MG63 (cell line): Measurements from ENCODE around the gene RILP. TPM values are rescaled to one million over a fixed set of nuclear protein-coding genes. Genes with fewer than 3 reads are reported as not detected.

Experiments used
- DNase-seq: peaks from one replicate; pipeline ENCODE4 v3.0.0-alpha.2; 2020
- H3K27me3 ChIP-seq: fragments of 250-450 bp; sonication (Bioruptor Pico); 2 replicates; pipeline ENCODE4 v1.5.1; 2020; ENCODE audit warnings: mild to moderate bottlenecking, moderate library complexity
- H3K36me3 ChIP-seq: fragments of 250-450 bp; sonication (Bioruptor Pico); 2 replicates; pipeline ENCODE4 v1.5.1; 2020; ENCODE audit warnings: mild to moderate bottlenecking, moderate library complexity
- H3K4me3 ChIP-seq: fragments of 250-450 bp; sonication (Bioruptor Pico); 2 replicates; pipeline ENCODE4 v1.5.1; 2020; ENCODE audit warnings: mild to moderate bottlenecking, moderate library complexity
- H3K9me3 ChIP-seq: fragments of 250-450 bp; sonication (Bioruptor Pico); 2 replicates; pipeline ENCODE4 v1.5.1; 2020; ENCODE audit warnings: mild to moderate bottlenecking, moderate library complexity
- total RNA-seq: library from RNA; depleted of rRNA; stranded (reverse); fragments of >200 nt; shearing (Covaris generic); gene quantifications from 2 replicates; pipeline ENCODE4 v1.2.3, GENCODE V29; 2014; ENCODE audit warnings: low replicate concordance

The RILP gene
- total RNA-seq, 1 experiment from 2014 or later, result 4.6 TPM

DNA sequence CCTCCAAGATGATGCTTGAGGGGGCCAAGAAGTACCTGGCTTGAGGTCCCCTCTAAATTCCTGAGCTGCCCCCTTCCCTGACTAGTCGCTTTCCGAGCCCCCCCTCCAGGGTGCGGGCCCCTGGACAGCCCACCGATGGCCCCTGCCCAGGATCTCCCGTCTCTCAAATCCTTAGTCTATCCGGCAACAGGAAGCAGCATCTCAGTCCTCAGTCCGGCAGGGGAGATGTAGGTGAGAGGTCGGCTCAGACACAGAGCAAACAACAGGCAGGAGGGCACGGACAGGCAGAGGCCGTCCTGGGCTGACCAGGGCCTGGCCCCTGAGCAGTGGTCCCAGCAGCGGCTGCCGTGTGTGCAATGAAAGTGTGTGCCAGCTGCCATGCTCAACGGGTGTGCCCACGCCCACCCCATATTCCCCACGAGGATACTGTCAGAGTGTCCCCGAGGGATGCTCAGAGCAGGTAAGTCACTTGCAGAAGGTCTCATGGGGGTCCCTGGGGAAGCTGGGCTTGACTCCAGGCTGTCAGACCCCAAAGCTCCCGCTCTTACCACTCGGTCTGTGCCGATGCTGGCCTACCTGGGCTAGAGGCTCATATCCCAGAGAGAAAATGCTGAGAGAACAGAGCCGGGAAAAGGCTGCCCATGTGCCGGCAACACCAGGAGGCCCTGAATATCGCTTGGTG lies 28.3 kb downstream of the RILP start:
- Histone ChIP-seq H3K27me3 (no peaks in the 10 kb centered on the region), H3K36me3 (no peaks in the 10 kb centered on the region), H3K9me3 (no peaks in the 10 kb centered on the region), H3K4me3 (no peak overlapping the region)
- no peak for DNase-seq

DNA sequence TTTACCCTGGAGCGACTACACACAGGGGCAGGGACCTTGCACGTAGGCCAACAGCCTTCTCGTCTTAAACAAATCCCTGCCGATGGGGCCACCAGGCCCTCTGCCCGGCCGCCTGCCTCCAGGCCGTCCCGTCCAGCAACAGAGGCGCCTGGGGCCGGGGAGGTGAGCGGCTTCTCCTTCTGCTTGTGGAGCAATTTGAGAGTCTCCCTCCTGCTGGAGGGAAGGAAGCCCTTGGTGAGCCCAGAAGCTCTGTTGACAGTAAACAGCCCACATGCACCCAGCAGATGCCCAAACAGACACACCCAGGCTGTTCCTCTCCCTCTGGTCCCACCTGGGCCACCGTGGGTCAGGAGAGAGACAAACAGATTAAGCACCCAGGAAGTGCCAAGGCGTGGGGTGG lies 29.2 kb downstream of the RILP start:
- no peaks in the 10 kb centered on the region for H3K27me3 ChIP-seq
- H3K36me3 ChIP-seq, result no peaks in the 10 kb centered on the region
- no peak overlapping the region for H3K4me3 ChIP-seq
- DNase-seq, result no peak
- no peaks in the 10 kb centered on the region for H3K9me3 ChIP-seq

DNA sequence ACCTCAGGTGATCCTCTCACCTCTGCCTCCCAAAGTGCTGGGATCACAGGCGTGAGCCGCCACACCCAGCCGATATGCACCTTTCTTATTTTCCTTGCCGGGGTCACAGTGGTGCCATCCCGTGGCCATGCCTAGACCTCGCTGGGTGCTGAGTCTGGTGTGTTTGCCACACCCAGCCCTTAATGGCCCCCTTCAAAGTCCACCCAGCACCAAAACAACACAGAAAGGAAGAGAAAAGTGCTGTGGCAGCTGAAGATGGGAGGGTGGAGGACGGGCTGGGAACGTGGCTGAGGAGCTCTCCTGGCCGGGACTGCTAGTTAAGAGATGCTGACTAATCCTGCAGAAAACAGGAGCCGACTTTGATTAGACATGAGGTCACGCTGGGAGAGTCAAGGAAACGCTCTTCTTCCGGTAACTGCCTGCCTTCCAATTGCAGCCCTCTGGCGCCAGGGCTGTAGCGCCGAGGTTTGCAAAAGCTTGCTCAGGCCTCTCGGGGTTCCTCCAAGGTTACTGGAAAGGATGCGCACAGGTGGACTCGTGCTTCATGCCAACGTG lies 32.0 kb downstream of the RILP start:
- Histone ChIP-seq H3K27me3 (no peaks in the 10 kb centered on the region), H3K36me3 (no peaks in the 10 kb centered on the region), H3K9me3 (no peaks in the 10 kb centered on the region), H3K4me3 (no peak overlapping the region)
- peak; percentile 68 for DNase-seq

DNA sequence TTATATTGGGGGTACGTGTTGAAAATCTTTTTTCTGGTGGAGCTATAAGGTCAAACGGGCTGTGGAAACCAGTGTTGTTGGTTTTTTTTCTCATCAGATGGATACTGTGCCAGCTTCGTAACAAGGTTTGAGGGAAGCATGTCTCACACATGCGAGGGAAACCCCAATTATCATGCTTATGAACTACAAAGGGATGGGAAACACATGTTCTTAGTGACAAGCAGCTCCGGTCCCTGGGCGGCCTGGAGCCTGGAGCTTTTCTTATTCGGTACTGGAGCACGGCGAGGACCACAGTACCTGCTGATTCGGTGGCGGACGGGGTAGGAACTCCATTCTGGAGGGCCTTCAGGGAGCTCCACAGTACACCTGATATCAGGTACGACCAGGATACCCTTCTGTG lies 33.6 kb downstream of the RILP start:
- no peak for DNase-seq
- no peaks in the 10 kb centered on the region for H3K27me3 ChIP-seq
- no peaks in the 10 kb centered on the region for H3K9me3 ChIP-seq
- no peaks in the 10 kb centered on the region for H3K36me3 ChIP-seq
- H3K4me3 ChIP-seq, result no peak overlapping the region

DNA sequence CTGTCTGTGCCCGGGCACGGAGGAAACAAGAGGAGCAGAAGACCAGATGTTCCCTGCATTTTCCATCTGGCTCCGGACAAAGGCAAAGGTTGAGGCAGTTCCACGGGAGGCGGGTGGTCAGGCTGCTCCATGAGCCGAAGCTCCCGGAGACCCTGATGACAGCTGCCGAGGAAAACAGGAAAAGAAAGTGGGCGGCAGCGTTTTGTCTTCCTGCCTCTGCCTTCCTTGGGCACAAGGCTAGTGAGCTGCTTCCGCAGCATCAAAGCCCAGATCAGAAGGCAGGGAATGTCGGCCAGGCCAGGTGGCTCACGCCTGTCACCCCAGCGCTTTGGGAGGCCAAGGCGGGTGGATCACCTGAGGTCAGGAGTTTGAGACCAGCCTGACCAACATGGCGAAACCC lies 37.3 kb downstream of the RILP start:
- H3K9me3 ChIP-seq, result no peaks in the 10 kb centered on the region
- H3K4me3 ChIP-seq, result no peak overlapping the region
- no peak for DNase-seq
- no peaks in the 10 kb centered on the region for H3K36me3 ChIP-seq
- no peaks in the 10 kb centered on the region for H3K27me3 ChIP-seq

DNA sequence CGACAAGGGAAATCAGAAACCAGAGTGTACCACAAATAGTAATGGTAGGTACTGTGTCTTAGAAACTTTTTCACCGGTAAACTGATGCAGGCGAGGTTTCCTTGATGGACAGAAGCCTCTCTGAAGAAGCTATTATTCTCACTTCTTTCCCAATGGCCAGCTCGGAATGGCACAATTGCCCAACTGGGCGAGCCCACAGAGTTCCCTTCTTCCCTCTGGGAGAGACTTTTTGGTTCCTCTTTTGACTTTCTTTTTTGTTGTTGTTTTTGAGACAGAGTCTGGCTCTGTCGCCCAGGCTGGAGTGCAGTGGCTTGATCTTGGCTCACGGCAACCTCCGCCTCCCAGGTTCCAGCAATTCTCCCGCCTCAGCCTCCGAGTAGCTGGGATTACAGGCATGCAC lies 38.0 kb downstream of the RILP start:
- Histone ChIP-seq H3K27me3 (no peaks in the 10 kb centered on the region), H3K4me3 (no peak overlapping the region), H3K36me3 (no peaks in the 10 kb centered on the region), H3K9me3 (no peaks in the 10 kb centered on the region)
- DNase-seq, result no peak

DNA sequence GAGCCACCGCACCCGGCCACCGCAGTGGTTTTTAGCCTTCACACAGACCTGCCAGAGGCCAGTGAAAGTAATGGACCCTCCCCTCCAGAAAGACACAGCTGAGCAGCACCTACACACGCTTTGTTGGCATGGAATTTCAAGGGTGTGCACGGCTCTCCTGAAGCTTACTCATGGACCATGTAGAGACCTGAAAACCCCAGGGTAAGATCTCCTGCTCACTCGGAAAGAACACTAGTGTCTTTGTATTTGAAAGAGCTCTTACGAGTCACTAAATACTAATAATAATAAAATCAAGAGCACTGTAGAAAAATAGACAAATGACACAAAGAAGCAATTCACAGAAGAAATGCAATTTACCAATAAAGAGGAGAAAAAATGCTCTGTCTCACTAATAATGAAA lies 41.0 kb downstream of the RILP start:
- DNase-seq, result no peak
- H3K4me3 ChIP-seq, result no peak overlapping the region
- no peaks in the 10 kb centered on the region for H3K9me3 ChIP-seq
- no peaks in the 10 kb centered on the region for H3K27me3 ChIP-seq
- no peaks in the 10 kb centered on the region for H3K36me3 ChIP-seq

DNA sequence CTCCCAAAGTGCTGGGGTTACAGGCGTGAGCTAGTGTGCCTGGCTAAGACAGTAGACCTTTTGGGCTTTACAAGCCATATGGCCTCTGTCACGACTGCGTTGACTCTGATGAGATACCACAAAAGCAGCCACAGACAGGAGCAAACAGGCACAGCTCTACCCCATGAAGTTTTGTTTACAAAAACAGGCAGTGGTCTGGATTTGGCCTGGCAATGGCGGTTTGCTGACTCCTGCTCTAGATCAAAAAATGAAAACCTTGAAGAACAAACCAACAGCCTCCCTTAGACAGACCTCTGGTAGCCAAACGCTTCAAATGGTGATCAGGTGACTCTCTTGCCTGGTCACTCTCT lies 41.7 kb downstream of the RILP start:
- H3K36me3 ChIP-seq, result no peaks in the 10 kb centered on the region
- DNase-seq, result no peak
- H3K27me3 ChIP-seq, result no peaks in the 10 kb centered on the region
- H3K9me3 ChIP-seq, result no peaks in the 10 kb centered on the region
- H3K4me3 ChIP-seq, result no peak overlapping the region

DNA sequence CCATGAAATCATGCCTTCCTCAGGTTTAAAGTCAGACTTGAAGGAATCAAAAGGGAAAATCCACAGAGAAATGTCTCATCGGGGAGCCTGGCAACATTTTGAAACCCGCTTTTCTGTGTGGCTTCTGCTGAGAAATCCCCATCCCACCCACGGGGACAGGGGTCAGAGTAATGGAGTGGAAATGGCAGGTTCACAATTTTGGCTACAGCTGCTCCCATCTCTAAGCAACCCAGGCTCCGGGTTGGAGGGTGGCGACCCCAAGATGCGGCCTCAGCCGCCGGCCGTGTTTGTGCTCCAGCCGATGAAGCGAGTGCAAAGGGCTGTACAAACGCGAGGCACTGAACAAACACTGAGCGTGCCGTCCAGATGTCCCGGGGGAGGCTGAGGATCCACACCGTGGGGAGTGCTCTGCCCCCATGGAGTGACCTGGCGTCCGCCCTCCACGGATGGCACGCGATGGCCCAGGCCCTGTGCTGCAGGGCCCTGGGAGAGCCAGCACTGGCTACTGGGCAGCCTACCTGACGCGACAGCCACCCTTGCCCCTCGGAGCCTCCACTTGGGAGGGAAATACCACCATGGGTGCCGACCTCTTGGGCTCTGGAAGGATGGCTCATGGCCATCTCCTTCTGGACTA lies 43.2 kb downstream of the RILP start:
- no peaks in the 10 kb centered on the region for H3K36me3 ChIP-seq
- H3K4me3 ChIP-seq, result no peak overlapping the region
- no peak for DNase-seq
- no peaks in the 10 kb centered on the region for H3K27me3 ChIP-seq
- H3K9me3 ChIP-seq, result no peaks in the 10 kb centered on the region

DNA sequence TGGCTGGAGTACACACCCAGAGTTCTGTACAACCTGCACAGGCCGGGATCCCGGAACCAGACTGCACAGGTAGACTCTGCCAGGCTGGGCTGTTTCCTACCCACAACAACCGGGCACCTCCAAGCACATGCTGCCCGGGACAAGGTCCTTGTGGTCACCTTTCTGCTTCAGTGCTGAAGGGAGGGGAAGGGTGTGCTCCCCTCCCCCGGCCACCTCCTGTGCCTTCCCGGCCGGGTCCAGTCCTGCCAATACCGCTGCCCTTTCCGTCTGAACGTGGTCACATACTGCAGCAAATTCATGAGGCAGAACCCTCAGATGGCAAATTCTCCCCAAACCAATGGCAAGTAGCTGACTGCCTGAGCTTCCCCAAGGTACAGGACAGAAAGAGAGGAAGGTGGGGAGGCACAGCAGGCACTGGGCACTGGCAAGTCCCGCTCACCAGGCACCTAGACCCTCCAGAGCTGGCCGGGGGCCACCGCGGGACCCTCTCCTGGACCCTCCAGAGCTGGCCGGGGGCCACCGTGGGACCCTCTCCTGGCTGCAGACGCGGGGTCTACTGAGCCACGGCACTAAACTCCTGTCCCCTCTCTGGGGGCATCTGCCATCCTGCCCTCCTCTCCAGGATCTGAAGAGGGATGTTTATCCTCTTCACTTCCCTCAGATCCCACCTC lies 43.9 kb downstream of the RILP start:
- Histone ChIP-seq H3K36me3 (no peaks in the 10 kb centered on the region), H3K4me3 (no peak overlapping the region), H3K27me3 (no peaks in the 10 kb centered on the region), H3K9me3 (no peaks in the 10 kb centered on the region)
- no peak for DNase-seq

DNA sequence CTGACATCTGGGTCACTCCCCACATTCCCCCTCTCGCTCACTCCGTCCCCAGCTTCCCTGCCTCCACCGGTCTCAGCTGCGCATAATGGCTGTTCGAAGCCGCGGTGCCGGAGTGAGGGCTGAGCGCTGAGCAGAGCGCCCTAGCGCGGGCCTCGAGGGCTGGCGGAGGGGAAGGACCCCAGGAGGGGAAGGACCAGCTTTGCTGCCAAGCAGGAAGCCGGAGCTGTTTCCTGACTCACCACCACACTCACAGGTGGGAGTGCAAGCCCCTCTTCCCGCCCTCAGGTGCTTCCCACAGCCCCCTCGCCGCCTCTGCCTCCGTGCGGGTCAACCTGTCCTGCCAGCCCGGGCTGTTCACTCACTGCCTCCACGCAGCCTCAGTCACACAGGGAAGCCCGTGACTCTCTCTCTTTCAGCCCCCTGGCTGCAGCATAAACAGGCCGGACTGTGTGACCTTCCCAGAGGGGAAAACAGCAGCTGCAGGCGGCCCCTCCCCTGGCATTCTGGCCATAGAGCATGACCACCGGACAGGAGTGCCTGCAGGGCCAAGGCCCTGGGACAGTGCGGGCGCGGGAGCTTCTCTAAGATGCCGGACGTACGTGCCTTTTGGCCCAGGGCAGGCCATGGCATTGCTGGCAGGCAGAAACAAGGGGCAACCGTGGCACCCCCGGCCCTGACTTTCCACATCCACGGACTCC lies 44.7 kb downstream of the RILP start:
- Histone ChIP-seq H3K9me3 (no peaks in the 10 kb centered on the region), H3K36me3 (no peaks in the 10 kb centered on the region), H3K4me3 (no peak overlapping the region), H3K27me3 (no peaks in the 10 kb centered on the region)
- DNase-seq, result no peak

DNA sequence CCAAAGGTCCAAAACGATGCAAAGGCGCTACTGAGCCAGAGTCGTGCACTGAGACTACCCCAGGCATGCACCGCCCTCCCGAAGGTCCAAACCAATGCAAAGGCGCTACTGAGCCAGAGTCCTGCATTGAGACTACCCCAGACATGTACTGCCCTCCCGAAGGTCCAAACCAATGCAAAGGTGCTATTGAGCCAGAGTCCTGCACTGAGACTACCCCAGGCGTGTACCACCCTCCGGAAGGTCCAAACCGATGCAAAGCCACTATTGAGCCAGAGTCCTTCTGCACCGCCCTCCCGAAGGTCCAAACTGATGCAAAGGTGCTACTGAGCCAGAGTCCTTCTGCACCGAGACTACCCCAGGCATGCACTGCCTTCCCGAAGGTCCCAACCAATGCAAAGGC lies 48.1 kb downstream of the RILP start:
- Histone ChIP-seq H3K27me3 (no peaks in the 10 kb centered on the region), H3K36me3 (no peaks in the 10 kb centered on the region), H3K9me3 (no peaks in the 10 kb centered on the region), H3K4me3 (no peak overlapping the region)
- DNase-seq, result no peak

DNA sequence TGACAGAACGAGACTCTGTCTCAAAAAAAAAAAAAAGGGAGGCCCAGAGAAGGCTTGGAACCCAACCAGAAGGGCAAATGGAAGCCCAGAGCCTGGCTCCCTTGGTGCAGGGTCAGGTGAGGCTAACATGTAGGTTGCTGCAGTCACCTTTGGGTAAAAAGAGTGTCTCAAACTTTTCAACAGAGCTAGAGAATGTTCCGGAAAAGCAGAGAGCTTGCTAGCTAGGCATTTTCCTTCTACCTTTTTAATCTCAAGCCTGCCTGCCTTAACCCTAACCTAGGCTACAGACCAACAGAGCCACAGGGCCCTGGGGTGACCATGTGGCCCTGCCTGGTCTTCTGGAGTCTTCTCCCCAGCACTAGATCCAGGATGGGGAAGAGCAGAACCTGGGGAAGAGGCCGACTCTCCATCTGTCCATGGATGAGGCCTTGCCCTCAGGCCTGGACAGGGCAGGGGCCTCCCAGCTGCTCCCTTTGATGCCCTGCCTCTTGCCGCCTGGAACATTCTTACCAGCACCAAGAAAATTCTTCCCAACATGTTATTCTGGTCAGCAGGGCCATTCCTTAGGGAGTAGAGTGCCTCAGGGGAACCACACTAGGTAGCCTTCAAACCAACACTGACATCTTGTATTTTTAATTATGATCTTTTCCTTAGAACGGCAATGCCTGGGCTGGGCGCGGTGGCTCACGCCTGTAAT lies 51.1 kb downstream of the RILP start:
- no peak overlapping the region for H3K4me3 ChIP-seq
- H3K27me3 ChIP-seq, result no peaks in the 10 kb centered on the region
- DNase-seq, result no peak
- no peaks in the 10 kb centered on the region for H3K9me3 ChIP-seq
- H3K36me3 ChIP-seq, result no peaks in the 10 kb centered on the region

DNA sequence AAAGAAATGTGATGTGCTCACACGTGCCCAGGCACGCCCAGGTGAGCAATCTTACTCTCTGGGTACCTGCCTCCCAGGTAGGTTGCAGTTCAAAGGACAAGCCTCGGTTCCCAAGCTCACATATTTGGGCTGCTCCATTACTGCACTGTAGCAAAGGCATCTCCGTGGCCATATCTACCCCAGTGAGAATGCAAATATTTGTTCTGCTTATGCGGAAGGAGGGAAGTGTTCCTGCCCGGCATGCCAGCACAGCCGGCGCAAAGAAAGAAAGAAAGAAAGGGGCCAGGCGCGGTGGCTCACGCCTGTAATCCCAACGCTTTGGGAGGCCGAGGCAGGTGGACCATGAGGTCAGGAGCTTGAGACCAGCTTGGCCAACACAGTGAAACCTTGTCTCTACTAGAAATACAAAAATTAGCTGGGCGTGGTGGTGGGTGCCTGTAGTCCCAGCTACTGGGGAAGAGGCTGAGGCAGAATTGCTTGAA lies 51.8 kb downstream of the RILP start:
- no peak overlapping the region for H3K4me3 ChIP-seq
- H3K27me3 ChIP-seq, result no peaks in the 10 kb centered on the region
- no peak for DNase-seq
- H3K36me3 ChIP-seq, result no peaks in the 10 kb centered on the region
- no peaks in the 10 kb centered on the region for H3K9me3 ChIP-seq
